NCI-H146 (cell line): ENCODE data around the gene SDR42E2.
"Not testable (repeated sequence)": the region's sequence is repeated elsewhere in the genome, so short reads cannot be mapped to it uniquely, and the experiment has no call there.

Experiments
- DNase-seq: peaks from one replicate; lab custom pipeline; 2025; lab: John Stamatoyannopoulos, UW

The SDR42E2 gene

GRCh38 chr16:22213801-22214200 is 51.5 kb downstream of the SDR42E2 start:
- no peak for DNase-seq

- no peak for DNase-seq
Observed at GRCh38 chr16:22214402-22214801, 52.1 kb downstream of the SDR42E2 start.

GRCh38 chr16:22214889-22215288 is 52.6 kb downstream of the SDR42E2 start:
- DNase-seq: no peak

- DNase-seq: peak; percentile 70
Observed at GRCh38 chr16:22216191-22216831, 54.0 kb downstream of the SDR42E2 start.

GRCh38 chr16:22216832-22217225 is 54.5 kb downstream of the SDR42E2 start:
- DNase-seq: not testable (repeated sequence)

GRCh38 chr16:22217890-22218730 is 55.8 kb downstream of the SDR42E2 start:
- no peak for DNase-seq

GRCh38 chr16:22219389-22220068 is 57.2 kb downstream of the SDR42E2 start:
- DNase-seq: no peak

GRCh38 chr16:22220069-22220440 is 57.7 kb downstream of the SDR42E2 start:
- no peak for DNase-seq

- no peak for DNase-seq
Observed at GRCh38 chr16:22220714-22221113, 58.4 kb downstream of the SDR42E2 start.

GRCh38 chr16:22222006-22222405 is 59.7 kb downstream of the SDR42E2 start:
- no peak for DNase-seq

- DNase-seq: no peak
Observed at GRCh38 chr16:22222998-22223397, 60.7 kb downstream of the SDR42E2 start.

GRCh38 chr16:22225060-22225459 is 62.8 kb downstream of the SDR42E2 start:
- DNase-seq: no peak

GRCh38 chr16:22229889-22230288 is 67.6 kb downstream of the SDR42E2 start:
- DNase-seq: no peak

- peak; percentile 86 for DNase-seq
Observed at GRCh38 chr16:22232277-22233036, 70.2 kb downstream of the SDR42E2 start.

GRCh38 chr16:22233037-22233372 is 70.7 kb downstream of the SDR42E2 start:
- no peak for DNase-seq

GRCh38 chr16:22235839-22236745 is 73.8 kb downstream of the SDR42E2 start:
- no peak for DNase-seq

GRCh38 chr16:22239131-22239805 is 77.0 kb downstream of the SDR42E2 start:
- no peak for DNase-seq

- DNase-seq: no peak
Observed at GRCh38 chr16:22240023-22240710, 77.9 kb downstream of the SDR42E2 start.
